A549 (cell line): ENCODE measurements around the gene EXOC2. TPM values are rescaled to one million over a fixed set of nuclear protein-coding genes. Genes with fewer than 3 reads are reported as not detected.

Source experiments
- ATAC-seq, 2 experiments: fragments of 200-7000 bp in 1 of 2; fragments of >200 bp in 1 of 2; cut with Nextera tagmentation in 1 of 2; cut with Tn5 transposase in 1 of 2; 3 replicates each; pipeline versions ENCODE4 v1.8.0 to v1.9.1; 2018 to 2020; ENCODE audit warnings: mild to moderate bottlenecking in 1 of 2, moderate library complexity in 1 of 2
- CTCF ChIA-PET: fragments of 300-600 bp; sonication (Branson Sonifier 250); formaldehyde crosslinking; extraction: SDS; loops from one replicate; lab custom pipeline; 2021; ENCODE audit warnings: antibody characterized with exemption, inconsistent platforms; lab: Yijun Ruan, JAX
- POLR2A ChIA-PET: fragments of 350-600 bp; formaldehyde crosslinking; extraction: SDS; loops from one replicate; lab custom pipeline; 2021; ENCODE audit warnings: antibody characterized with exemption, inconsistent platforms; lab: Yijun Ruan, JAX
- DNase-seq, 2 experiments: peaks; one replicate each; pipeline versions ENCODE4 v3.0.0 to v3.0.0-alpha.2; 2011 to 2016; ENCODE audit warnings: low read depth in 1 of 2, low spot score in 1 of 2
- FAIRE-seq: peaks from 2 replicates; lab custom pipeline; 2011; peaks lifted over from hg19 to GRCh38; lab: Jason Lieb, UNC
- H3K27ac ChIP-seq, 2 experiments: fragments of >200 bp; sonication (Bioruptor Twin); formaldehyde crosslinking; 3 replicates each; pipeline ENCODE4 v1.5.1; 2016 to 2017
- H3K4me1 ChIP-seq: fragments of >200 bp; sonication (Bioruptor Twin); formaldehyde crosslinking; 3 replicates; pipeline ENCODE4 v1.6.1; 2016
- H3K4me2 ChIP-seq: fragments of >200 bp; sonication (Bioruptor Twin); formaldehyde crosslinking; 3 replicates; pipeline ENCODE4 v1.6.1; 2016
- H3K4me3 ChIP-seq: fragments of >200 bp; sonication (Bioruptor Twin); formaldehyde crosslinking; 3 replicates; pipeline ENCODE4 v1.5.1; 2016
- H3K9me3 ChIP-seq: fragments of >200 bp; sonication (Bioruptor Twin); formaldehyde crosslinking; 3 replicates; pipeline ENCODE4 v1.6.1; 2016
- CEBPB ChIP-seq, 2 experiments: fragments of >200 bp in 1 of 2; sonication (Bioruptor Twin) in 1 of 2; formaldehyde crosslinking in 1 of 2; IDR thresholded peaks; 2 replicates each; pipeline ENCODE4 v1.6.1; 2012 to 2016
- CHD4 ChIP-seq: fragments of 200-600 bp; sonication (generic); IDR thresholded peaks from 2 replicates; pipeline ENCODE4 v1.6.1; 2016; ENCODE audit warnings: antibody characterized with exemption, mild to moderate bottlenecking, borderline replicate concordance
- CTCF ChIP-seq: fragments of >200 bp; sonication (Bioruptor Twin); formaldehyde crosslinking; IDR thresholded peaks from 3 replicates; pipeline ENCODE4 v1.5.1; 2016
- EP300 ChIP-seq, 2 experiments: fragments of >200 bp; sonication (Bioruptor Twin); formaldehyde crosslinking; IDR thresholded peaks; 2 replicates in 1 of 2; 3 replicates in 1 of 2; pipeline ENCODE4 v1.6.1; 2016 to 2017
- ESRRA ChIP-seq: fragments of 150-350 bp; IDR thresholded peaks from 2 replicates; pipeline ENCODE4 v1.6.1; 2014; ENCODE audit warnings: mild to moderate bottlenecking, low read length, borderline replicate concordance
- FOSB ChIP-seq: fragments of 250-450 bp; sonication (Bioruptor Pico); IDR thresholded peaks from 2 replicates; pipeline ENCODE4 v1.5.0; 2020; ENCODE audit warnings: mild to moderate bottlenecking, moderate library complexity
- FOXS1 ChIP-seq: fragments of 250-450 bp; sonication (Bioruptor Pico); IDR thresholded peaks from 2 replicates; pipeline ENCODE4 v1.5.0; 2020; ENCODE audit warnings: mild to moderate bottlenecking, moderate library complexity
- GATA3 ChIP-seq: IDR thresholded peaks from 2 replicates; pipeline ENCODE4 v1.6.1; 2012; ENCODE audit warnings: borderline replicate concordance
- HEYL ChIP-seq: fragments of 250-450 bp; sonication (Bioruptor Pico); IDR thresholded peaks from 2 replicates; pipeline ENCODE4 v1.8.0; 2021; ENCODE audit warnings: mild to moderate bottlenecking, moderate library complexity
- HOXA7 ChIP-seq: fragments of 250-450 bp; sonication (Bioruptor Pico); IDR thresholded peaks from 2 replicates; pipeline ENCODE4 v1.5.0; 2020; ENCODE audit warnings: mild to moderate bottlenecking, moderate library complexity
- JUN ChIP-seq, 2 experiments: fragments of >200 bp; sonication (Bioruptor Twin); formaldehyde crosslinking; IDR thresholded peaks; 2 replicates in 1 of 2; 3 replicates in 1 of 2; pipeline ENCODE4 v1.6.1; 2016 to 2017
- MAFK ChIP-seq: fragments of 450-650 bp; IDR thresholded peaks from 2 replicates; pipeline ENCODE4 v1.6.1; 2014; ENCODE audit not compliant: partially characterized antibody
- NFE2L2 ChIP-seq: fragments of 150-350 bp; conservative IDR thresholded peaks from 2 replicates; pipeline ENCODE4 v1.6.1; 2014; ENCODE audit warnings: low read length
- PBX3 ChIP-seq: IDR thresholded peaks from 2 replicates; pipeline ENCODE4 v1.6.1; 2012
- RAD21 ChIP-seq, 2 experiments: fragments of >200 bp in 1 of 2; sonication (Bioruptor Twin) in 1 of 2; formaldehyde crosslinking in 1 of 2; IDR thresholded peaks in 1 of 2; conservative IDR thresholded peaks in 1 of 2; 2 replicates in 1 of 2; 3 replicates in 1 of 2; pipeline ENCODE4 v1.6.1; 2012 to 2018; ENCODE audit warnings: inconsistent platforms in 1 of 2
- RFX5 ChIP-seq: fragments of 450-650 bp; IDR thresholded peaks from 2 replicates; pipeline ENCODE4 v1.7.1; 2014; ENCODE audit warnings: antibody characterized with exemption, mild to moderate bottlenecking, moderate library complexity
- RNF2 ChIP-seq: fragments of 200-600 bp; sonication (generic); IDR thresholded peaks from 2 replicates; pipeline ENCODE4 v1.6.1; 2016; ENCODE audit warnings: low read depth, mild to moderate bottlenecking, antibody characterized with exemption, moderate library complexity, borderline replicate concordance
- SREBF2 ChIP-seq: fragments of 450-650 bp; IDR thresholded peaks from 2 replicates; pipeline ENCODE4 v1.6.1; 2014; ENCODE audit warnings: mild to moderate bottlenecking, moderate library complexity
- ZNF302 ChIP-seq: fragments of 250-450 bp; sonication (Bioruptor Pico); IDR thresholded peaks from 2 replicates; pipeline ENCODE4 v1.9.0; 2021; ENCODE audit warnings: inconsistent platforms, mild to moderate bottlenecking, moderate library complexity
- ZSCAN20 ChIP-seq: fragments of 250-450 bp; sonication (Bioruptor Pico); IDR thresholded peaks from 2 replicates; pipeline ENCODE4 v1.8.0; 2022; ENCODE audit warnings: mild to moderate bottlenecking, moderate library complexity
- WGBS: methylation state at CpG from one replicate; pipeline ENCODE4 v1.1.6; 2017; ENCODE audit errors: missing lambda C conversion rate; 5-methylcytosine and 5-hydroxymethylcytosine counted together
- polyA plus RNA-seq, 4 experiments: library from polyadenylated mRNA; depleted of rRNA in 3 of 4; stranded (reverse); fragments of >200 nt; fragmentation: RNase III in 1 of 4; extraction: RNeasy Plus Mini Kit Qiagen cat#74134 plus additional on column Dnase treatment in 1 of 4; gene quantifications; 2 replicates in 3 of 4; 3 replicates in 1 of 4; pipeline ENCODE4 v1.2.3, GENCODE V29; 2011 to 2017
- TF ChIP-seq, protein P1 (sequence below): fragments of >200 bp; sonication (Bioruptor Twin); formaldehyde crosslinking; IDR thresholded peaks from 2 replicates; pipeline ENCODE4 v1.6.1; 2016
- TF ChIP-seq, protein P2 (sequence below): fragments of 250-450 bp; sonication (Bioruptor Pico); IDR thresholded peaks from 2 replicates; pipeline ENCODE4 v1.5.0; 2020; ENCODE audit warnings: low read depth, mild to moderate bottlenecking, moderate library complexity
- TF ChIP-seq, protein P3 (sequence below): fragments of 200-600 bp; sonication (generic); IDR thresholded peaks from 2 replicates; pipeline ENCODE4 v1.6.1; 2016; ENCODE audit warnings: antibody characterized with exemption, mild to moderate bottlenecking, moderate library complexity

Gene EXOC2
- polyA plus RNA-seq, 2 of the 4 experiments (the other 2 are of a cell fraction): 13.3 to 22.9 TPM

DNA sequence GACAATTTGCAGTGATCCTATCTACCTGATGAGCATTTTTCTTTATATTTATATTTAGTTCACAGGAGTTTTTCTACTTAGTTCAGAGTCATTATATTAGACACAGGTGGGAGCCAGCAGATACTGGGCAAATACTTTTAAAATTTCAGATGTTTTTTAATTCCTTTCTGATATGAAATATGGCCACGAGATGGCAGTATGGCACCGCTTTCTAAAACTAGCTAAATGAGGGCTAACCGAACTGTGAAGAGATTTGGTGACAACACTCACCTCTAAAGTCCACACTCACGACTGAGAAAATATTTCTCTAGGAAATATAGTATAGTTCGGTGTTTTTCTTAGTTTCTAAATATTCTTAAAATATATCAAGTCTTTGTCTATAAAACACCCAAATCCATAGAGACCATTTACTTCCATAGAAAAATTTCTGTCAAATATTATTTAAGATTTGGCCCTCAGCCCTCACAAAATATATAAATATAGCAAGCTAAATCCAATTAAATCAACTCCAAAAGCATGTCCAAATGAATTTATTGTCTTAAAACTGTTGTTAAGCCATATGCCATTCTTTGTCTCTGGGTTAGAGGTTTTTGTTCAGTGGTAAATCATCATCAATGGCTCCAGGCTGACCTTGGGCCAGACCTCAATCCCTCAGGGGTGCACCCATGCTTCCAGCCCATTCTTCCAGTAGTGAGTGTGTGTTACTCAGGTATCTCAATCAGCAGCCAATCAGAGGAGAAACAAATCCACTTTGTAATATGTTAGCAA is 99.6 kb downstream of the EXOC2 start (continued):
- TF ChIP-seq ZSCAN20 (CRISPR knock-in tag): no peak
- TF ChIP-seq RFX5: no peak
- TF ChIP-seq HEYL (CRISPR knock-in tag): no peak
- TF ChIP-seq GATA3: no peak
- TF ChIP-seq PBX3: no peak

DNA sequence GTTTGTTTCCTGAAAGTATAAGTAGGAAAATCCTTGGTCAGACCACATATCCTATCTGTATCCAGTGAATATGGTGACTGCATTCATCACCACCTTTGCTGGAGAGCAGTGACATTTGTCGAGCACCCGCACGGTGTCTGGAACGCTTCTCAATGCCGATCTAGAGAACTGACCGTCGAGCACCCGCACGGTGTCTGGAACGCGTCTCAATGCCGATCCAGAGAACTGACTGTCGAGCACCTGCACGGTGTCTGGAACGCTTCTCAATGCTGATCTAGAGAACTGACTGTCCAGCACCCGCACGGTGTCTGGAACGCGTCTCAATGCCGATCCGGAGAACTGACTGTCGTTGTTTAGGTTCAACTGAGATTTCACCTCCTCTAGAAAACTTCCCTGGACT is 103.8 kb downstream of the EXOC2 start:
- CTCF ChIA-PET: interaction anchor here (0.9 to 1.6 kb wide), 2 partner anchors 809 to 1515 kb away, joined by 3 to 4 read pairs; no protein-coding TSS in a partner anchor
- 98% methylated on average over 22 of the region's 22 CpGs for WGBS
- DNase-seq: no peak
- no peak overlapping the region for H3K4me2 ChIP-seq
- H3K4me1 ChIP-seq: no peaks in the 10 kb centered on the region; the same call in 2 of the 3 replicates
- no peaks in the 10 kb centered on the region for H3K9me3 ChIP-seq
- no peak for FAIRE-seq
- H3K27ac ChIP-seq: no peak overlapping the region
- ATAC-seq: no peak
- POLR2A ChIA-PET: no interaction called here
- TF ChIP-seq, protein P1, sequence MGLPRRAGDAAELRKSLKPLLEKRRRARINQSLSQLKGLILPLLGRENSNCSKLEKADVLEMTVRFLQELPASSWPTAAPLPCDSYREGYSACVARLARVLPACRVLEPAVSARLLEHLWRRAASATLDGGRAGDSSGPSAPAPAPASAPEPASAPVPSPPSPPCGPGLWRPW: no peak
- no peak for TF ChIP-seq FOXS1 (CRISPR knock-in tag)
- TF ChIP-seq ZSCAN20 (CRISPR knock-in tag): no peak
- TF ChIP-seq EP300 (IDR thresholded peaks at IDR 0.05): no peak
- TF ChIP-seq JUN (IDR thresholded peaks at IDR 0.05): no peak
- no peak for TF ChIP-seq HOXA7
- no peak for TF ChIP-seq SREBF2
- H3K4me3 ChIP-seq: no peak overlapping the region

GRCh38 chr6:586553-586952 is 106.4 kb downstream of the EXOC2 start:
- Histone ChIP-seq H3K4me3 (no peak overlapping the region), H3K4me2 (no peak overlapping the region), H3K4me1 (no peaks in the 10 kb centered on the region; the same call in 2 of the 3 replicates), H3K9me3 (no peaks in the 10 kb centered on the region), H3K27ac (no peak overlapping the region)
- no peak for ATAC-seq
- POLR2A ChIA-PET: no interaction called here
- WGBS: 88% methylated on average over 7 of the region's 7 CpGs
- FAIRE-seq: no peak
- CTCF ChIA-PET: no interaction called here
- no peak for DNase-seq
- TF ChIP-seq MAFK: no peak
- TF ChIP-seq, protein P1: no peak

DNA sequence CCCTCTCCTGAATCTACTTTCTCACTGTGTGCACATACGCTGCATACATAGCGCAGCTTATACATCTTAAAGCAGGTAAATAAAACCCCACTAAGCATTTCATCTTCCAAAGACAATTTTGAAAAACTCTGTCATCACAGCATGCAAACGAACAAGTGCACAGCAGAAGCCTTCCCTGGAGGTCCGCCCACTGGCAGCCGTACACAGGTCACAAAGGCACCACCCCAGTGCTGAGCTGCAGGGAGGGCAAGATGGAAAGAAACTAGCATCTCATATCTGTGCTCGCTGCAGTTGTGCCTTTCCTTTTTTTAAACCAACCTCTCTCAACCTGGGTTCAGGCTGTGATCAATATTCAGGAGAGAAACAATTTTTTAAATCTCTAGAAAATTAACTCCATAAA is 109.3 kb downstream of the EXOC2 start:
- no peaks in the 10 kb centered on the region; the same call in 2 of the 3 replicates for H3K4me1 ChIP-seq
- CTCF ChIA-PET: interaction anchor here (2.0 to 3.1 kb wide), 3 partner anchors 8 to 840 kb away, joined by 5 to 17 read pairs (median 5); no protein-coding TSS in a partner anchor
- no peak overlapping the region for H3K4me3 ChIP-seq
- POLR2A ChIA-PET: no interaction called here
- no peak overlapping the region for H3K27ac ChIP-seq
- 94% methylated on average over 5 of the region's 6 CpGs for whole genome bisulfite sequencing
- ATAC-seq (no peak), FAIRE-seq (no peak), DNase-seq (no peak)
- H3K9me3 ChIP-seq: no peaks in the 10 kb centered on the region
- H3K4me2 ChIP-seq: no peak overlapping the region
- TF ChIP-seq ESRRA (no peak), RAD21 (conservative IDR thresholded peaks at IDR 0.05 in 1 of 2, IDR thresholded peaks at IDR 0.05 in 1 of 2) (no peak), NFE2L2 (no peak), CTCF (no peak), RNF2 (no peak), RFX5 (no peak), CHD4 (no peak), CEBPB (IDR thresholded peaks at IDR 0.05) (no peak), FOSB (CRISPR knock-in tag) (no peak), ZNF302 (no peak)
- TF ChIP-seq, protein P2, sequence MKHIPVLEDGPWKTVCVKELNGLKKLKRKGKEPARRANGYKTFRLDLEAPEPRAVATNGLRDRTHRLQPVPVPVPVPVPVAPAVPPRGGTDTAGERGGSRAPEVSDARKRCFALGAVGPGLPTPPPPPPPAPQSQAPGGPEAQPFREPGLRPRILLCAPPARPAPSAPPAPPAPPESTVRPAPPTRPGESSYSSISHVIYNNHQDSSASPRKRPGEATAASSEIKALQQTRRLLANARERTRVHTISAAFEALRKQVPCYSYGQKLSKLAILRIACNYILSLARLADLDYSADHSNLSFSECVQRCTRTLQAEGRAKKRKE (CRISPR knock-in tag): no peak
- TF ChIP-seq, protein P3, sequence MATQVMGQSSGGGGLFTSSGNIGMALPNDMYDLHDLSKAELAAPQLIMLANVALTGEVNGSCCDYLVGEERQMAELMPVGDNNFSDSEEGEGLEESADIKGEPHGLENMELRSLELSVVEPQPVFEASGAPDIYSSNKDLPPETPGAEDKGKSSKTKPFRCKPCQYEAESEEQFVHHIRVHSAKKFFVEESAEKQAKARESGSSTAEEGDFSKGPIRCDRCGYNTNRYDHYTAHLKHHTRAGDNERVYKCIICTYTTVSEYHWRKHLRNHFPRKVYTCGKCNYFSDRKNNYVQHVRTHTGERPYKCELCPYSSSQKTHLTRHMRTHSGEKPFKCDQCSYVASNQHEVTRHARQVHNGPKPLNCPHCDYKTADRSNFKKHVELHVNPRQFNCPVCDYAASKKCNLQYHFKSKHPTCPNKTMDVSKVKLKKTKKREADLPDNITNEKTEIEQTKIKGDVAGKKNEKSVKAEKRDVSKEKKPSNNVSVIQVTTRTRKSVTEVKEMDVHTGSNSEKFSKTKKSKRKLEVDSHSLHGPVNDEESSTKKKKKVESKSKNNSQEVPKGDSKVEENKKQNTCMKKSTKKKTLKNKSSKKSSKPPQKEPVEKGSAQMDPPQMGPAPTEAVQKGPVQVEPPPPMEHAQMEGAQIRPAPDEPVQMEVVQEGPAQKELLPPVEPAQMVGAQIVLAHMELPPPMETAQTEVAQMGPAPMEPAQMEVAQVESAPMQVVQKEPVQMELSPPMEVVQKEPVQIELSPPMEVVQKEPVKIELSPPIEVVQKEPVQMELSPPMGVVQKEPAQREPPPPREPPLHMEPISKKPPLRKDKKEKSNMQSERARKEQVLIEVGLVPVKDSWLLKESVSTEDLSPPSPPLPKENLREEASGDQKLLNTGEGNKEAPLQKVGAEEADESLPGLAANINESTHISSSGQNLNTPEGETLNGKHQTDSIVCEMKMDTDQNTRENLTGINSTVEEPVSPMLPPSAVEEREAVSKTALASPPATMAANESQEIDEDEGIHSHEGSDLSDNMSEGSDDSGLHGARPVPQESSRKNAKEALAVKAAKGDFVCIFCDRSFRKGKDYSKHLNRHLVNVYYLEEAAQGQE: no peak
- TF ChIP-seq, all 56 proteins: peak for 0
